Transverse colon (tissue), 4 donors: Measurements from ENCODE around the gene PBX4. TPM values are rescaled to one million over a fixed set of nuclear protein-coding genes. Genes with fewer than 3 reads are reported as not detected.

Experiments used
- DNase-seq: peaks from one replicate; pipeline ENCODE4 v3.0.0-alpha.2; 2019
- H3K27ac ChIP-seq, 4 donors: fragments of 200-600 bp; sonication (generic); 2 replicates each; pipeline ENCODE4 v1.5.1; 2016 to 2018; ENCODE audit warnings: inconsistent platforms in 4 of 4
- H3K27me3 ChIP-seq: fragments of 200-600 bp; sonication (generic); 2 replicates; pipeline ENCODE4 v1.5.1; 2017; ENCODE audit warnings: inconsistent platforms
- H3K36me3 ChIP-seq, 4 donors: fragments of 200-600 bp; sonication (generic); 2 replicates each; pipeline ENCODE4 v1.5.1; 2017 to 2019; ENCODE audit warnings: inconsistent platforms in 4 of 4
- H3K4me1 ChIP-seq, 4 donors: fragments of 200-600 bp; sonication (generic); 2 replicates each; pipeline ENCODE4 v1.5.1; 2017 to 2020; ENCODE audit warnings: inconsistent platforms in 4 of 4
- H3K4me3 ChIP-seq, 4 donors: fragments of 200-600 bp; sonication (generic); 1 replicate in 1 of 4; 2 replicates in 3 of 4; pipeline versions ENCODE4 v1.5.1 to v1.6.1; 2017 to 2019; ENCODE audit warnings: inconsistent platforms in 4 of 4
- H3K9me3 ChIP-seq, 2 donors: fragments of 200-600 bp; sonication (generic); 2 replicates each; pipeline ENCODE4 v1.5.1; 2017 to 2019; ENCODE audit warnings: inconsistent platforms in 2 of 2
- CTCF ChIP-seq, 5 experiments: fragments of 200-600 bp in 3 of 5; fragments of 450-650 bp in 2 of 5; sonication (generic) in 3 of 5; IDR thresholded peaks; 1 replicate in 2 of 5; 2 replicates in 3 of 5; pipeline ENCODE4 v1.5.1; 2016 to 2017; ENCODE audit warnings: antibody characterized with exemption in 5 of 5, inconsistent platforms in 3 of 5, mild to moderate bottlenecking in 2 of 5, moderate library complexity in 1 of 5
- EP300 ChIP-seq: sonication (generic); formaldehyde crosslinking; IDR thresholded peaks from one replicate; pipeline ENCODE4 v1.6.1; 2017; ENCODE audit warnings: antibody characterized with exemption, low read depth
- POLR2A ChIP-seq: fragments of 450-650 bp; IDR thresholded peaks from one replicate; pipeline ENCODE4 v1.6.1; 2016; ENCODE audit warnings: antibody characterized with exemption, mild to moderate bottlenecking, moderate library complexity
- POLR2AphosphoS5 ChIP-seq, 3 donors: sonication (generic); formaldehyde crosslinking; IDR thresholded peaks; one replicate each; pipeline ENCODE4 v1.6.1; 2016; ENCODE audit warnings: antibody characterized with exemption in 3 of 3
- WGBS, 2 donors: methylation state at CpG; one replicate each; pipeline ENCODE4 v1.1.5; 2018; ENCODE audit warnings: low coverage in 1 of 2; 5-methylcytosine and 5-hydroxymethylcytosine counted together
- in situ Hi-C, 4 donors: fragments of 200-750 bp; cut with MboI; loops; one replicate each; pipeline versions ENCODE4 v1.15.0 to v1.15.1; 2017; ENCODE audit warnings: low sequenced_read_pairs in 3 of 4, low pct_ligation_motif_present in 1 of 4, low pct_unique_long_range_greater_than_20kb in 1 of 4
- intact Hi-C: fragments of 100-400 bp; cut with DNase I; formaldehyde crosslinking; loops from one replicate; pipeline ENCODE4 v1.15.1; 2023; ENCODE audit warnings: low total_unique reads
- total RNA-seq, 4 donors: library from RNA; depleted of rRNA; stranded (reverse); fragments of >200 nt; gene quantifications; one replicate each; pipeline ENCODE4 v1.1.0, GENCODE V29; 2016

PBX4 gene
- total RNA-seq, 4 donors from 2014 or later: 1.9 to 11.9 (median 5.1) TPM

- Histone ChIP-seq H3K27ac (no peak overlapping the region), H3K4me3 (no peak overlapping the region), H3K27me3 (no peaks in the 10 kb centered on the region), H3K4me1 (peaks cover 0 to 20% (median 10%) of the 10 kb centered on the region in 4 donors), H3K36me3 (peaks cover 0 to 7% (median 0%) of the 10 kb centered on the region in 4 donors), H3K9me3 (no peaks in the 10 kb centered on the region)
- TF ChIP-seq CTCF (IDR thresholded peaks at IDR 0.05): no peak
- no peak for TF ChIP-seq POLR2A
- TF ChIP-seq EP300: no peak
- TF ChIP-seq POLR2AphosphoS5 (IDR thresholded peaks at IDR 0.05): no peak
- in situ Hi-C loops (loop anchor here in 1 of 4 donors (25.0 kb wide), 1 partner anchor 94 kb away; the partner anchor contains the start of genes CILP2 and YJEFN3), intact Hi-C loops (no loop called here)
- no peak for DNase-seq
- WGBS, 2 donors: 93% methylated on average over 7 of the region's 7 CpGs; no CpG with 5 or more reads in 1 of the 2 donors
These were observed 12.9 kb upstream of the PBX4 start for GRCh38 chr19:19631346-19631745.

GRCh38 chr19:19630426-19630825, 11.9 kb upstream of the PBX4 start:
- in situ Hi-C loops: loop anchor here in 1 of 4 donors (25.0 kb wide), 1 partner anchor 93 kb away; the partner anchor contains the start of genes CILP2 and YJEFN3
- DNase-seq: no peak
- WGBS, 2 donors: 80 to 100% methylated on average over 1 to 2 of the region's 2 CpGs

GRCh38 chr19:19630062-19630414, 11.6 kb upstream of the PBX4 start:
- intact Hi-C loops: no loop called here
- no peak for TF ChIP-seq CTCF (IDR thresholded peaks at IDR 0.05)
- no peak for TF ChIP-seq POLR2AphosphoS5 (IDR thresholded peaks at IDR 0.05)
- TF ChIP-seq EP300: no peak
- TF ChIP-seq POLR2A: no peak
- DNase-seq: no peak
- Histone ChIP-seq H3K9me3 (no peaks in the 10 kb centered on the region), H3K4me1 (peaks cover 0 to 20% (median 10%) of the 10 kb centered on the region in 4 donors), H3K27me3 (no peaks in the 10 kb centered on the region), H3K4me3 (no peak overlapping the region), H3K36me3 (peaks cover 0 to 7% (median 0%) of the 10 kb centered on the region in 4 donors), H3K27ac (no peak overlapping the region)
- 93% methylated on average over 11 of the region's 11 CpGs; no CpG with 5 or more reads in 1 of the 2 donors for WGBS, 2 donors
- in situ Hi-C loops: loop anchor here in 1 of 4 donors (25.0 kb wide), 1 partner anchor 93 kb away; the partner anchor contains the start of genes CILP2 and YJEFN3

More at GRCh38 chr19:19630426-19630825, 11.9 kb upstream of the PBX4 start:
- H3K4me1 ChIP-seq: peaks cover 0 to 20% (median 10%) of the 10 kb centered on the region in 4 donors
- H3K27ac ChIP-seq: no peak overlapping the region
- TF ChIP-seq EP300: no peak
- TF ChIP-seq POLR2A: no peak
- TF ChIP-seq CTCF (IDR thresholded peaks at IDR 0.05): no peak
- TF ChIP-seq POLR2AphosphoS5 (IDR thresholded peaks at IDR 0.05): no peak
- intact Hi-C loops: no loop called here
- H3K4me3 ChIP-seq: no peak overlapping the region
- peaks cover 0 to 7% (median 0%) of the 10 kb centered on the region in 4 donors for H3K36me3 ChIP-seq
- H3K9me3 ChIP-seq: no peaks in the 10 kb centered on the region
- no peaks in the 10 kb centered on the region for H3K27me3 ChIP-seq

GRCh38 chr19:19628501-19629134, 10.1 kb upstream of the PBX4 start:
- Histone ChIP-seq H3K9me3 (no peaks in the 10 kb centered on the region), H3K4me3 (peak overlapping the region; percentile 44 to 72 (median 64)), H3K27ac (peak overlapping the region; percentile 67 to 84 (median 79)), H3K4me1 (peaks cover 0 to 20% (median 10%) of the 10 kb centered on the region in 4 donors), H3K27me3 (no peaks in the 10 kb centered on the region), H3K36me3 (peaks cover 0 to 3% (median 0%) of the 10 kb centered on the region in 4 donors)
- peak in 1 of 3 donors; percentile 47 for TF ChIP-seq POLR2AphosphoS5 (IDR thresholded peaks at IDR 0.05)
- no peak for TF ChIP-seq EP300
- TF ChIP-seq POLR2A: peak; percentile 52
- in situ Hi-C loops (loop anchor here in 1 of 4 donors (25.0 kb wide), 1 partner anchor 91 kb away; the partner anchor contains the start of genes CILP2 and YJEFN3), intact Hi-C loops (no loop called here)
- WGBS, 2 donors: 10% methylated on average over 31 of the region's 51 CpGs; no CpG with 5 or more reads in 1 of the 2 donors
- DNase-seq: peak; percentile 69
